UCSD-AML1 (cell line): ENCODE results near the gene UROC1.
"Not testable (repeated sequence)": the region's sequence is repeated elsewhere in the genome, so short reads cannot be mapped to it uniquely, and the experiment has no call there.

ENCODE experiments used
- DNase-seq: peaks from one replicate; lab custom pipeline; 2025; ENCODE audit not compliant: unreplicated experiment; lab: John Stamatoyannopoulos, UW

UROC1 gene

DNA sequence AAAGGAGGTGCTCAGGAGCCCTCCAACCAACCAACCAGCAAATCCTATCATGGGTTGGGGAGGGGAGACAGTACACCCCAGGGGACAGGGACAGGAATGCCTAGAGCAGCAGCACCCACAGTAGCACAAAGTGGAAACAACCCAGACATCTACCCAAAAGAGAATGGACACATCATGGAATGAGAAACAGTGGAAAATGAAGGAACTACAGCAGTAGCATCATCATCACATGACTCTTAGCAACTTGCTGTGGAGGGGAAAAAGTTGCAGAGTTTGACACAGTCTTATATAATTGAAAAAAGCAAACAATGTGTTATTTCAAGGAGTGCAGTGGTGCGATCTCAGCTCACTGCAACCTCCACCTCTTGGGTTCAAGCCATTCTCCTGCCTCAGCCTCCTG, 30.1 kb upstream of the UROC1 start:
- DNase-seq = no peak

DNA sequence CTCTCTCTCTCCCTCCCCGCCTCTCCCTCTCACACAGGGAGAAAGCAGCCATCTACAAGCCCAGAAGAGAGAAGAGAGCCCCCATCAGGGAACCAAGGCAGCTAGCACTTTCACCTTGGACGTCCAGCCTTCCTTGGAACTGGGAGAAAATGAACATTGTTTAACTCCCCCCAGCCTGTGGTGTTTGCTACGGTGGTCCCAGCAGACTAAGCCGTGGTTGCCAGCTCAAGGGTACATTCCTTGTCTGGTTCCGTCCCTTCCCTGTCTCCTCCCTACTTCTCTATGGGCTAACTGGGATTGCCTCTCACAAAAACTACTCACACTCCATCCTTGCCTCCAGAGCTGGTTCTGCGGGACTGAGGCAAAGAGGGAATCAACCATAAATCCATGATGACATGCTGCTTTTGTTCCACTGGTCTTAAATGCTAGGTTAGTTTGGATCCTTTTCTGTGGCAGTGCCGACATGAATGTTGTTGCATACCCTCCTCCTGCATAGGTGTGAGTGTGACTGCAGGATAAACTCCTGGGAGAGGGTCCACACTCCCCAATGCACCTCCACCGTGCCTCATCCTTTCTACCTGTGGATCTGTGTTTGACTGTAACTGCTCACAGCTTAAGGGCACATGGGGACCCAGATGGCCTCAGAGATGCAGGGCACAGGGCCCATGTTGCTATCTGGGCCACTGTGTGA, 29.1 kb upstream of the UROC1 start:
- no peak for DNase-seq

DNA sequence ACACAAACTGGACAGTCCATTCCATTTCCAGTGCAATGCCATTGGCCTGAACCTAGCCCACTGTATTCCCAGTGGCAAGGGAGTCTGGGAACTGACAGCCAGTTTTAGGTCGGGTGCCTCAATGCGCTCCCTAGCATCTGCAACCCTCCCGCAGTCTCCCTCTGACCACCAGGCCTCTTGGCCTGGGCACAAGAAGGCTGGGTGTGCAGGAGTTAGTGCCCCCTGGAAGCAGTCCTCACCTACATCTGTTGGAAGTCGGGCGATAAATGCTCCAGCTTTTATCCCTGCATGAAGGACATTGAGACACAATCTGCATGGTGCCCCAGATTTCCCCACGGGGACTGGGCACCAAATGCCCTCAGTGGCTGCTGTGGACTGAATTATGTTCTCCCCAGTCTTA, 28.4 kb upstream of the UROC1 start:
- DNase-seq = no peak

DNA sequence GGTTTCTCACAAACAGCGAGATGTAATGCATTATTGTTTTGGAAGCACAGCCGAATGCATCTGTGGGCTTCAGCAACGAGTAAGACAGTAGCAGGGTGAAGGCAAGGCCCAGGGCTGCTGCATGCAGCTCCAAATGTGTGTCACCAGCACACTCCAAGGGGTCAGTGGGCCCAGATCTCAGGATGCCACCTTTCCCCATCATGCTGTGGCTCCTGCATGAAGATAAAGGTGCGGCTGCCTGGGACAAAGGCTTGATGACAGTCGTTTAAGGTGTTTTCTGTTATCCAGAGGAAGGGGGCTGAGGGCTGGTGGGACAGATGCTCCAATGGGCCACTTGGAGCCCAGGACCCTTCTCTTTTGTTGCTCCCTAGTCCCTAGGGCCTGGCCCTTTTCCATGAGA, 28.0 kb upstream of the UROC1 start:
- DNase-seq = no peak

DNA sequence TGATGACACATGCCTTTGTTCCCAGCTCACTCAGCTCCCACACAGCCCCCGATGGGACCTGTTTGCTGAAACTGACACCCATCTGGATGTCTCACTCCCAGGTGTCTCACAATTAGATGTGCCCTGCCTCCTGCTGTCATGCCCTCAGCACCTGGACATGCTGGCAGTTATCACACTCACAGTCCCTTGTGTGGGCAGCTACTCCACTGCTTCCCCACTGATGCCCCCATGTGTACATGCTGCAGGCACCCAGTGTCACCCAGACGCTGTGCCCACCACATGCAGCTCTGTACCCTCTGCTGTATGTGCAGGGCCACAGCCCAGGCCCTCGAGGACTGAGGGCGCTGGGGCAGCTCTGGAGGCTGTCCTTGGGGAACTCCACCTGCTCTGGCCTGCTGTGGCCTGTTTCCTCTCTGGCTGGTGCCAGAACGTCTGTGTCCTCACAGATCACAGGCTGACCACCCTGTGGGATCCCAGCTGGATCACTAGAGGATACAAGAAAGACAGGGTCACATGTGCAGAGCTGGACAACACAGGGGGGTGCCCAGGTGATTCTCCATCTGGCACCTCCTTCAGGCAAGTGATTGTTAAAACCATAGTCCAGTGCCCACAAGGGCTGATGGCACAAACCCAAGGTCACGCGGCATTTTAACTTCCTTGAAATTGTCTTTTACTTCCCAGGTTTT, 27.2 kb upstream of the UROC1 start:
- DNase-seq = no peak

DNA sequence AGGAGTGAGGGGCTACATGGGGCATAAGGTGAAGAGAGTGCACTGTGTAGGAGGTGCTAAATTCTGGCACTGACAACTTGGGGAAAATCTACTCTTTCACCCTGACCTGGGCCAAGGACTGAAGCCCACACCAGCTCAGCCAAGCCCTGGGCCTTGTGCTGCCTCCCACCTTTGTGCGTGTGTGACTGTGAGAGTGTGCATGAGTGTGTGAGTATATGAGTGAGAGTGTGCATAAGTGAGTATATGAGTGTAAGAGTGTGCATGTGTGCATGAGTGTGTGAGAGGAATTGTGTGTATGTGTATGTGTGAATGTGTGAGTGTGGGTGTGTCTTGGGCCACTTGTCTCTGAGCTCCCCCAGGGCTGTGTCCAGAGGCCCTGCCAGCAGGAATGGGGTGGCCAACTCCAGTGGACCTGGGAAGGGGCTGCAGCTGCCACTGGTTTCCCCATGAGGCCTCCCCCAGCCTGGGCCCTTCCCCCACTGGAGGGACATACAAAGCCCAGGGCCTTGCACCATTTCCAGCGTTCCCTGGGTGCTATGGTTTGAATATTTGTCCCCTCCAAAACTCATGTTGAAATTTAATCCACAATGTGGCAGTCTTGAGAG, 26.0 kb upstream of the UROC1 start:
- DNase-seq = no peak

DNA sequence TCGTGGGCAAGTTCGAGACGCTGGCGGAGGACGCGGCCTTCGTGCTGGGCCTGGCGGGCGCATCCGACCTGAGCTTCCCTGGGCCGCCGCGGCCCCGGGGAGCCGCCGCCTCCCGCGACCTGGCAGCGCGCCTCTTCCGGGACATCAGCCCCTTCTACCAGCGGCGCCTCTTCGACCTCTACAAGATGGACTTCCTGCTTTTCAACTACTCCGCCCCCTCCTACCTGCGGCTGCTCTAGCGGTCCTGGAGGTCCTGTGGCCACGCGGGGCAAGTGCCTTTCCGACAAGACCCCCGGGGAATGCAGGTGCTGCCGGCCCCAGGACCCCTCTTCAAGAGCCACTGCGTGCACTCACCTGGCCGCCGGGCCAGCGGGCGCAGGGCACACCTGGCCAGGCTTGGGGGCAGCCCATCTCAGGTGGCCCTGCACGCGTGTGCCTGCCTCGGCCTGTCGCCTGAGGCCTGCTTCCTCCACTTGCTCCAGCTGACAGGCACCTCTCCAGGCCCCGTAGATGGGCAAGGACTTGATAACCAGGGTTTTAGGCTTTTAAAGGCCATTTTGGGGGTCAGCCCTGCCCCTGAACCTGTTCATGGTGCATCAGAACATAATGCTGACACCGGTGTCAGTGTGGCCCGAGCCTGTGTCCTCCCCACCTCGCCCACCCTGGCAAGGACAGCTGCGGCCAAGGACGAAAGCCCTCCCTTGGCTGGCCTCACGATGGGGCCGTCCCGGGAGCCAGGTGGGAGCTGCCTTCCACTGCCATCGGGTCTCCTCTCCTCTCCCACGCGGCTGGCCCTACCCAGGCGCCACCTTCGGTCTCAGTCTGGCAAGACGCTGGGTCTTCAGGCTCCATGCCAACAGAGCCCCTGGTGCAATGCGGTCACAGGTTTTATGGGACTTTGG, 25.0 kb upstream of the UROC1 start:
- DNase-seq = no peak

DNA sequence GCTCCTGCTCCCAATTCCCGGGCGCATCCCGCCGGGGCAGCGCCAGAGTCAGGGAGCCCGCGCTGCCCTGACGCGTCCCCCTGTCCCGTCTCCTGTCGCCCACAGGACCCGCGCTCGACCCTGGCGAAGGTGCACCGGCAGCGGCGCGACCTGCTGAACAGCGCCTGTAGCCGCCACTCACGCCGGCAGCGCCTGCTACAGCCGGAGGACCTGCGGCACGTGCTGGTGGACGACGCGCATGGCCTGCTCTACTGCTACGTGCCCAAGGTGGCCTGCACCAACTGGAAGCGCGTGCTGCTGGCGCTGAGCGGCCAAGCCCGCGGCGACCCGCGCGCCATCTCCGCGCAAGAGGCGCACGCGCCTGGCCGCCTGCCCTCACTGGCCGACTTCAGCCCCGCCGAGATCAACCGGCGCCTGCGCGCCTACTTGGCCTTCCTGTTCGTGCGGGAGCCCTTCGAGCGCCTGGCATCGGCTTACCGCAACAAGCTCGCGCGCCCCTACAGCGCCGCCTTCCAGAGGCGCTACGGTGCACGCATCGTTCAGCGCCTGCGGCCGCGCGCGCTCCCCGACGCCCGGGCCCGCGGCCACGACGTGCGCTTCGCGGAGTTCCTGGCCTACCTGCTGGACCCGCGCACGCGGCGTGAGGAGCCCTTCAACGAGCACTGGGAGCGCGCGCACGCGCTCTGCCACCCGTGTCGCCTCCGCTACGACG, 24.2 kb upstream of the UROC1 start:
- DNase-seq = no peak

DNA sequence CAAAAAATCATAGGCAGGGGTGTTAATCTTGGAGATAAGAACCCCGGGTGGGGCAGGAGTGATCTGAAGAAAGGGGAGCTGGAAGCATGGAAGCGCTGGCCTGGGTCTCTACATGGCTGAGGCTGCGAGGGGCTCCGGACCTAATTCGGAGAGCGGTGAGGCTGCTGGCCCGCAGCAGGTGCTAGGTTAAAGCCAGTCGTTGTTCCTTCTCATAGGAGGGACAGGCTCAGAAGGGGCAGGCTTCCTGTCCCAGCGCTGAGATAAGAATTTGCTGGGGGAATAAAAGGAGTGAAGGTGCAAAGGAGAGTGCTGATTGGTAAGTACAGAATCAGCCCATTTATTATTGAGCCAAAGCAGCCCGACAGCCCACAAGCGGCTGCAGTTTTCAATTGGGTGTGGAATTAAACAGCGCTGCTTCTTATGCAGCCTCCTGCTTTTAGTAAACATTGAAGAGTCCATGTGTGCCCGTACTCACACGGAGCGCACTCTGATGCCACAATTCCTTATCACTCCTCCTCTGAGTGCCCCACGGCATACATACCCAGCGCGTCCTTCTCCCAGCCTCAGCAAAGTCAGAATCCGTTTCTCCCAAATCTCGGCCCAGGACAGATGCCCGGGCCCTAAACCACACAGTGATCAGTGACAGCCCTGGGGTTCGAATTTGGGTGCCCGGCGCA, 23.5 kb upstream of the UROC1 start:
- no peak for DNase-seq

DNA sequence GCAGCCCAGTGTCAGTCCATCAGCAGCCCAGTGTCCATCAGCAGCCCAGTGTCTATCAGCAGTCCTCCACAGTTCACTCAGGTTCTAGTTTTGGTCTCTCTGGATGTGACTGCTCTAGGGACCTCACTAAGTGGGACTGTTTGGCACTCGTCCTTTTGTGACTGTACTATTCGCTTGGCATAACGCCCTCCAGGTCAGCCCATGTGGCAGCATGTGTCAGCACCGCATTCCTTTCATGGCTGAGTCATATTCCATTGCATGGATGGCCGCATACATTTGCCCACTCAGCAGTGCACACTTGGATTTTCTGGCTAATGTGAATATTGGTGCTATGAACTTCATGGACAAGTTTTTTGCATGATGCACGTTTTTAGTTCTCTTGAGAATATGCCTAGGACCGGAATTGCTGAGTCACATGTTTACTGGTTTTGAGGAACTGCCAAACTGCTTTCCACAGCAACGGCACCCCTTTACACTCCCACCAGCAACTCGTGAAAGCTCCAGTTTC, 22.8 kb upstream of the UROC1 start:
- peak; percentile 40 for DNase-seq

DNA sequence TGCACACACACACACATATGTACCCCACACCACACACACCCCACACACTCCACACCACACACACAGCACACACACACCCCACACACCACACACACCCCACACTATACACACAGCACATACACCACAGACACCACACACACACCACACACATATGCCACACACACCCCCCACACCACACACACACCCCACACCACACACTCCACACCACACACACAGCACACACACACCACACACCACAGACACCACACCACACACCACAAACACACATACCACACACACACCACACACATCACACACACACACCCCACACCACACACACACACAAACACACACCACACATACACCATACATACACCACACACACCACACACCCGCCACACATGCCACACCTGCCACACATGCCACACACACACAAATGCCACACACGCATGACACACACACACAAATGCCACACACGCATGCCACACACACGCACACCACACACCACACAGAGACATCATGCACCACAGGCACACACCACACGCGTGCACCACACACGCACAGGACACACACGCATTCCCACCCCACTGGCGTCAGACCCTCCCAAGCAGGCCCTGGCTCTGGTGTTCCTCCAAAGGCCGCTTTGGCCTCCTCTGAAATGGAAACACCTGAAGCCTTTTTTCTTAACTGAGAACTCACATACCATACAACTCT, 22.1 kb upstream of the UROC1 start:
- DNase-seq = no peak

DNA sequence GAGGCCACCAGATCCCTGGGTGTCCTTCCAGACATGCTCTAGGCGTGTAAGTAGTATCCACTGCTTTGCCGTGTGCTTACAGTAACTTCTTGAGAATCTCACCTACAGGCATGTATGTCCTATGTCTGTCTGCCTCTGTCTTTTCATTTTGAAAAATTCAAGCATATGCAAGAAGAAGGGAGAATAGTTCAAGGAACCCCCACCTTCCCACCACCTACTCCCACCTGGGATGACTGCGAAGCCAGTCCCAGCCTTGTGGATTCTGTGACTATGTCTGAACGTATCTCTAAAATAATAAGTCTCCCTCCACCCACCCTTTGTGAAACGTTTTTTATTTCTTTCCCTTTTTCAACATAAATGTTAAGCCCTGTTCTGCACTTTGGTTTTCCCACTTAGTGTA, 21.4 kb upstream of the UROC1 start:
- no peak for DNase-seq

DNA sequence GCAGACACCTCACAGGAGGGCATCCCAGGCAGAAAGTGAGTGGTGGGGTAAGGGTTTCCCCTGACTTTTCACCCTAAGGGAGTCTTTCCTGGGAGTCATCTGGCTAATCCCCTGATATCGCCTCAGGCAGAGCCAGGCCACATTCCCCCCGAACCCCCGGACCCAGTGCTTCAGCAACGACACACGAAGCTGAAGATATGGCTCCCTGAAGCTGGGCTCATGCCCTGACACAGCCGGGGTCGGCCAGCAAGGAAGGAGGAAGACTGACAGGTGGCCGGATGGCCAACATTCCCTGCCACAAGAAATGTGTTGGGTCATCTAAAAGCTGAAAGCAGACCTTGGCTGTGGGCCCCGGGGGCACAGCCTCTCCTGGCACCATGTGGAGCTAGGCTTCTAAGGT, 20.7 kb upstream of the UROC1 start:
- DNase-seq = no peak

DNA sequence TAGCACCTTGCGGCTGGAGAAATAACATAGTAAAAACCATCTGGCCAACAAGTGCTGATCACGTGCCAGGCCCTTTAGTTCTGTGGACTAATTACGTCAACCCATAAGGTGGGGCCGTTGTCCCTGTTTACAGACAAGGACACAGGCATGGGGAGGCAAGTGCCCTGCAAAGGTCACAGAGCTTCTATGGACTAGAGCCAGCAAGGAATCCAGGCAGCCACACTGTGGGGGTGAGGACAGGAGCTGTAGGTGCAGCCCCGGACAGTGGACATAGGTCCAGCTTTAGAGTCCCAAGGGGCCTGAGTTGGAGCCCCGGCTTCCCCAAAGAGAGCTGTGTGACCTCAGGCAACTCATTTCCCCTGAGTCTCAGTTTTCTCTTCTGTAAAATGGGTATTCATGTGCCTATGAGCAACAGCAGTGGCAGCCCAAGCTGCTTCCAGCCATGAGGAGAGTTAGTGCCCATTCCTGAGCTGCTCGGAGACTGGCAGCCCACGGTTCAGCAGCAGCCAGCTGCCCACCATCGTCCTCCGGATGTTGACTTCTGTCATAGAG, 20.2 kb upstream of the UROC1 start:
- no peak for DNase-seq

DNA sequence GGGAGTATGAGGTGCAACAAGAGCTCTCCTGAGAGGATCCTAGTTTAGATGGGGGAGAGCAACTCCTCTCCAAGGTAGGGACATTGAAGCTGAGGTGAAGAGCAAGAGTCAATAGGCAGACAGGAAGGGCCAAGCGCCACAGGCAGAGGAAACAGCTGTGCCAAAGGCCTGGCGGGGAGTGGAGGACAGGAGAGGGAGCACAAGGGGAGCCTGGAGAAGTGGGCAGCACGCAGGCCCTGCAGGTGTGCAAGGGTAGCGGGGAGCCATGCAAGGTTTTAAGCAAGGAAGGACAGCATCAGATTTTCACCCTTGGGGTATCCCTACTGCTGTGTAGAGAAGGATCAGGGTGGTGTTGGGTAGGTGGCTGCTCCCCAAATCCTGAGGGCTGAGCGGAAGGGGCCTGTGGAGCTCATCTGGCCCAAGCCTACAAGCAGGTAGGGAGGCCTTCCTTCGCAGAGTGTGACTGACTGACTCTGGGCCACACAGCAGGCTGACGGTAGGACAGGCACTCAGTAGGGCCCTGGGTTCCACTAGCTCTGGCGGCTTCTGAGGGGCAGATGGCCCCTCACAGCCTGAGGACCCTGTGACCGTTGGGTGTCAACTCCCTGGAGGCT, 19.6 kb upstream of the UROC1 start:
- DNase-seq = no peak

DNA sequence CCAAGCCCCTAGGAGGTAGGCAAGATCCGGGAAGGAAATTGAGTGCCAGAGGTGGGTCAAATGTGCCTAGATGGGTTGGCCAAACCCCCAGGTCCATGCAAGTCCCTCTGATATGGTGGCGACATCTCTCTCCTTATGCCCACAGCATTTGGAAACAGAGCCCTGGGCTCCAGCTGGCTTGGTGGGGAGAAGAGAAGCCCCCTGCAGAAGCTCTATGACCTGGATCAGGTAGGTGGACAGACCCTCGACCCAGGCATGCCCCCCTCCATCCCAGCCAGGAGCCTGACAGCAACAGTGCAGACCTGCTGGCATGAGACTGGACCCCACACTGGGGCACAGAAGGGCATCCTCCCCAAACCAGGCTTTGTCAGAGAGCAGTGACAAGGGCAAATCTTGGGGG, 18.6 kb upstream of the UROC1 start:
- DNase-seq = no peak

DNA sequence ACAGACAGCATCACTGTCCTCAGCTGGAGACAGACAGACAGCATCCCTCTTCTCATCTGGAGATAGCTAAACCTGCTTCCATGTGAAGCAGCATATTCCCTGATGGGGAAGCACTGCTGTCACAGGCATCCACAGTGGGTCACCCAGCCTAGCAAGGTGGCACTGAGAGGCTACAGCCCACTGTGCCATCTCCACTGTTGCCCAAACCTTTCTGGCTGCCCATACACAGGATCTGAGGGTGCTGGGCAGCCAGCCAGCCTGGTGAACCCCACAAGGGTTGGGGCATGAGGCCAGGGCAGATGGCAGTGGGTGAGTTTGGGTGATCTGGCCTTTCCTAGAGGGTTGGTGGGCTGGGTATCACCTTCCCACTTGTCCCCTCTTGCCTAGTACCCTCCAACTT, 18.1 kb upstream of the UROC1 start:
- DNase-seq = no peak

DNA sequence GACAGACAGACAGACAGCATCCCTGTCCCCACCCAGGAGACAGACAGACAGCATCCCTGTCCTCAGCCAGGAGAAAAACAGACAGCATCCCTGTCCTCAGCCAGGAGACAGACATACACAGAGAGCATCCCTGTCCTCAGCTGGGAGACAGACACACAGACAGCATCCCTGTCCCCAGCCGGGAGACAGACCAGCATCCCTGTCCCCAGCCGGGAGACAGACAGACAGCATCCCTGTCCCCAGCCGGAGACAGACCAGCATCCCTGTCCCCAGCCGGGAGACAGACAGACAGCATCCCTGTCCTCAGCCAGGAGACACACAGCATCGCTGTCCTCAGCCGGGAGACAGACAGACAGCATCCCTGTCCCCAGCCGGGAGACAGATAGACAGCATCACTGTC, 17.1 kb upstream of the UROC1 start:
- not testable (repeated sequence) for DNase-seq

DNA sequence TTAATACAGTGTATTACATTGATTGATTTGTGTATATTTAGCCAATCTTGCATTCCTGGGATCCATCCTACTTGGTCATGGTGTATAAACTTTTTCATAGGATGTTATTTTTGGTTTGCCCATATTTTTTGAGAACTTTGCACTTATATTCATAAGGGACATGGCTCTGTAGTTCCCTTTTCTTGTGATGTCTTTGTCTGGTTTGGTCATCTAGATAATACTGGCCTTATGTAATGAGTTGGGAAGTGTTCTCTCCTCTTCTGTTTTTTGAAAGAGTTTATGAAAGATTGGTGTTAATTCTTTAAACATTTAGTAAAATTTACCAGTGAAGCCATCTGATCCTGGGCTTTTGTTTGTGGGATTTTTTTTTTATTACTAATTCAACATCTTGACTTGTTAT, 15.9 kb upstream of the UROC1 start:
- no peak for DNase-seq
